ENCODE measurements around the gene ASCL5. TPM values are rescaled to one million over a fixed set of nuclear protein-coding genes. Genes with fewer than 3 reads are reported as not detected.

ASCL5 gene
- total RNA-seq, 1 donor from 2014 or later = not detected

DNA sequence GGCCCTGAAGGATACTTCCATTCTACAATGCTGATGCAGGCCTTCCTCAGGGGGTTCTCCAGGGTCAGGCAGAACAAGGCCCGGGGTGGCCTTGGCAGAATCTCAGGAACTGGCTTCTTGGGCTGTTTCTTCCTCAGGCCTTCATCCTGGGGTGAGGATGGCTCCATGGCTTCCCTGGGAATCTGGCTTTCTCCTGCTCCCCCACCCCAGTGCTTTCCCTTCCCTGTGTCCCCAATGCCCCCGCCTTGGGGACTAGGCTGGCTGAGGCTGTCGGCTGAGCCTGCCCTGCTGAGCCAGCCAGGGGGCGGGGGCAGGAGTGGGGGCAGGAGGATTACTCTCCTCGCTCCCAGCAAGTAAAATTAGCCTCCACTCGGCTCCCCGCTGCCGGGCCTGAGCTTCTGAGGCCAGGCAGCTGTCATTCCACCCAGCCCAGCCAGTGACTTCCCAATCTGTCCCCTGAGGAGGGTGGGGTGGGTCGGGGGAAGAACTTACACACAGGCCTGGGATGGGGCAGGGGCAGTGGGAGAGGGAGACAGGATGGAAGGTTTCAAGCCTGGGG lies 14.7 kb downstream of the ASCL5 start, which contains the start of gene CACNA1S:
CACNA1S (minus strand) TSS at position 254 of the 559 bp plus-strand sequence; CDS start at position 167, 87 bp downstream.
- Mint-ChIP-seq H3K27ac (ENCODE audit: unreplicated experiment) (peak within 1 kb of the TSS; percentile 45), H3K27me3 (ENCODE audit: low read depth) (peaks cover 5% of the 10 kb centered on the region)

DNA sequence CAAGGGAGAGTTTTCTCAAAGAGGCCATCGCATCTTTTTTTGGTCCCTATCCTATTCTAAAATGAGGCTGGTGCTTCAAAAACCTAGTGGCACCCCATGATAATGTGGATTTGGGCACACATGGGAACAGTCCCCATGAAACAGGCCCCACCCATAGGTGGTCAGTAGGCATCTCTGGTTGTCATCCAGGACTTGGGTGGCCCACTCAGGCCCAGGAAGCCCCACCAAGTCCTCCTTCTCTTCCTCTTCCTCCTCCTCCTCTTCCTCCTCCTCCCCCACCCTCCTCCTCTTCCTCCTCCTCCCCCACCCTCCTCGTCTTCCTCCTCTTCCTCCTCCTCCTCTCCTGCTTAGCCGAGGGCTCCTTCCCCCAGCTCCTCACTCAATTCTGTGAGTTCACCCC lies 15.3 kb downstream of the ASCL5 start:
- peaks cover 8% of the 10 kb centered on the region for H3K4me1 Mint-ChIP-seq (ENCODE audit: low read depth)
- H3K9me3 Mint-ChIP-seq (ENCODE audit: low read depth) = no peaks in the 10 kb centered on the region
- no peaks in the 10 kb centered on the region for H3K36me3 Mint-ChIP-seq (ENCODE audit: low read depth)
- TF ChIP-seq, protein P1, sequence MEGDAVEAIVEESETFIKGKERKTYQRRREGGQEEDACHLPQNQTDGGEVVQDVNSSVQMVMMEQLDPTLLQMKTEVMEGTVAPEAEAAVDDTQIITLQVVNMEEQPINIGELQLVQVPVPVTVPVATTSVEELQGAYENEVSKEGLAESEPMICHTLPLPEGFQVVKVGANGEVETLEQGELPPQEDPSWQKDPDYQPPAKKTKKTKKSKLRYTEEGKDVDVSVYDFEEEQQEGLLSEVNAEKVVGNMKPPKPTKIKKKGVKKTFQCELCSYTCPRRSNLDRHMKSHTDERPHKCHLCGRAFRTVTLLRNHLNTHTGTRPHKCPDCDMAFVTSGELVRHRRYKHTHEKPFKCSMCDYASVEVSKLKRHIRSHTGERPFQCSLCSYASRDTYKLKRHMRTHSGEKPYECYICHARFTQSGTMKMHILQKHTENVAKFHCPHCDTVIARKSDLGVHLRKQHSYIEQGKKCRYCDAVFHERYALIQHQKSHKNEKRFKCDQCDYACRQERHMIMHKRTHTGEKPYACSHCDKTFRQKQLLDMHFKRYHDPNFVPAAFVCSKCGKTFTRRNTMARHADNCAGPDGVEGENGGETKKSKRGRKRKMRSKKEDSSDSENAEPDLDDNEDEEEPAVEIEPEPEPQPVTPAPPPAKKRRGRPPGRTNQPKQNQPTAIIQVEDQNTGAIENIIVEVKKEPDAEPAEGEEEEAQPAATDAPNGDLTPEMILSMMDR (IDR thresholded peaks at IDR 0.05) = no peak
- peaks cover 5% of the 10 kb centered on the region for H3K27me3 Mint-ChIP-seq (ENCODE audit: low read depth)
- DNase-seq (ENCODE audit: low spot score) = no peak
- H3K27ac Mint-ChIP-seq (ENCODE audit: unreplicated experiment) = peak overlapping the region; percentile 45
- no peak overlapping the region for H3K4me3 Mint-ChIP-seq (ENCODE audit: unreplicated experiment)

More for the DNA sequence above, 14.7 kb downstream of the ASCL5 start, which contains the start of gene CACNA1S:
- Mint-ChIP-seq H3K9me3 (ENCODE audit: low read depth) (no peaks in the 10 kb centered on the region), H3K36me3 (ENCODE audit: low read depth) (no peaks in the 10 kb centered on the region), H3K4me3 (ENCODE audit: unreplicated experiment) (no peak within 1 kb of the TSS), H3K4me1 (ENCODE audit: low read depth) (peaks cover 8% of the 10 kb centered on the region)
- TF ChIP-seq, protein P1 (IDR thresholded peaks at IDR 0.05) = no peak
- no peak for DNase-seq (ENCODE audit: low spot score)

DNA sequence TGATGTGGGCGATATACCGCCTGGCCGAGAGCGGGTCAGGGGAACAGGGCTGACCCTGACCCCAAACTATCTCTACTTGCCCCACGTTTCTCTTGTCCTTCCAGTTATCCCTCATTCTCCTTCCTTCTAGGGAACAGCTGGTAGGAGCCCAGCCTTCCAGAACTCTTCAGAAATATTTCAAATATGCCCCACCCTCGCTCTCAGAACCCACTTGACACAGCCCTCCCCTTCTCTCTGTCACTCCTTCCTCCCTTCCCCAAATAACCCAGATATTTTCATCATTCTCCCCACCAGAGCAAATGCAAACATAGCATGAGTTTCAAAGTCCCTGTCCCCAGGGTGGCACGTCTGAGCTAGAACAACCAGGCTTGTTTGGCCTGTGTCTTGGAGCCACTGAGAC lies 15.8 kb downstream of the ASCL5 start:
- no peaks in the 10 kb centered on the region for H3K9me3 Mint-ChIP-seq (ENCODE audit: low read depth)
- DNase-seq (ENCODE audit: low spot score) = no peak
- peaks cover 5% of the 10 kb centered on the region for H3K27me3 Mint-ChIP-seq (ENCODE audit: low read depth)
- H3K4me3 Mint-ChIP-seq (ENCODE audit: unreplicated experiment) = no peak overlapping the region
- H3K4me1 Mint-ChIP-seq (ENCODE audit: low read depth) = peaks cover 8% of the 10 kb centered on the region
- no peaks in the 10 kb centered on the region for H3K36me3 Mint-ChIP-seq (ENCODE audit: low read depth)
- H3K27ac Mint-ChIP-seq (ENCODE audit: unreplicated experiment) = peak overlapping the region; percentile 49
- TF ChIP-seq, protein P1 (IDR thresholded peaks at IDR 0.05) = no peak

DNA sequence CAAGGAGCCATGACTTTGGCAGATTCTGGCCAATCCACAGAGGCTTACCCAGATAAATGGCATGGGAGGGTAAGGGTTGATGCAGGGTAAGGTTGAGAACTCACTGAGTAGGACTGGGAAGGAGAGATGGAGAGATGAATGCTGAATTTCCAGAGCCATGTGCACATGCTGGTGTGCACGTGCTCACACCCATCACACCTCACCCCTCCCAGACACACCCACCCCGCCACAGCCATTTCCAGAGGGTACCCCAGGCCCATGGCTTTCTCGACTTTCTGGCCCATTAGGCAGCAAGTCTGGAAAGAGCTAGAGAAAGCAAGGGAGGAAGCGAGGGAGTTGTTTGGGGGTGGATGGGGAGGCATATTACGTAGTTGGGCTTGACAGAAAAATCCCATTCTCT lies 16.4 kb downstream of the ASCL5 start:
- Mint-ChIP-seq H3K27me3 (ENCODE audit: low read depth) (peaks cover 5% of the 10 kb centered on the region), H3K27ac (ENCODE audit: unreplicated experiment) (peak overlapping the region; percentile 45), H3K4me1 (ENCODE audit: low read depth) (peaks cover 8% of the 10 kb centered on the region), H3K4me3 (ENCODE audit: unreplicated experiment) (no peak overlapping the region), H3K9me3 (ENCODE audit: low read depth) (no peaks in the 10 kb centered on the region), H3K36me3 (ENCODE audit: low read depth) (no peaks in the 10 kb centered on the region)
- DNase-seq (ENCODE audit: low spot score) = no peak
- TF ChIP-seq, protein P1 (IDR thresholded peaks at IDR 0.05) = no peak

DNA sequence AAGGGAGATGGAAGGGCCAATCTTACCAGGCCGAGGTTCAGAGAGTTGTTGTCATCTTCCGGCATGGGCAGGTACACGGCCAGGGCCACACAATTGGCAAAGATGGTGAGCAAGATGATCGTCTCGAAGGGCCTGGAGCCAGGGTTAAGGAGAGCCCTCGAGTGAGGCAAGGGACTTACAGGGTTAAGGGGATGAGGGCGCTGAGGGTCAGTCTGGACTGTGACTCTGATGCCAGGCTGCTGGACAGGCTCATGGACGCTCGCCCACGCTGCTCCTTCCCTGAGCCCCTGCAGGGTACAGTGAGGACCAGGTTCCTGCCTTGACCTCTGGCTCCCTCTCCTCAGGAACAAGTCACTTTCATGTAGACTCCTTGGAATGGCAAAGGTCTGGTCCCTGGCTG lies 16.8 kb downstream of the ASCL5 start:
- H3K9me3 Mint-ChIP-seq (ENCODE audit: low read depth) = no peaks in the 10 kb centered on the region
- peaks cover 5% of the 10 kb centered on the region for H3K27me3 Mint-ChIP-seq (ENCODE audit: low read depth)
- H3K27ac Mint-ChIP-seq (ENCODE audit: unreplicated experiment) = no peak overlapping the region
- no peak overlapping the region for H3K4me3 Mint-ChIP-seq (ENCODE audit: unreplicated experiment)
- H3K4me1 Mint-ChIP-seq (ENCODE audit: low read depth) = peaks cover 8% of the 10 kb centered on the region
- TF ChIP-seq, protein P1 (IDR thresholded peaks at IDR 0.05) = no peak
- no peak for DNase-seq (ENCODE audit: low spot score)
- H3K36me3 Mint-ChIP-seq (ENCODE audit: low read depth) = no peaks in the 10 kb centered on the region
